Stimulated activated CD4-positive, alpha-beta T cell treated with anti-CD3 and anti-CD28 coated beads, TNF-alpha, amount 100 ng/mL, for 4 hours (primary cell): Measurements from ENCODE around the gene STX19.
A peak's percentile ranks its signal among the peaks of the same experiment; 100 is the strongest.
"Not testable (repeated sequence)": the region's sequence is repeated elsewhere in the genome, so short reads cannot be mapped to it uniquely, and the experiment has no call there.

Source experiments
- DNase-seq, 3 experiments: peaks; one replicate each; pipeline ENCODE4 v3.0.0-alpha.2; 2020; ENCODE audit warnings: low read depth in 3 of 3

Gene STX19, protein sequence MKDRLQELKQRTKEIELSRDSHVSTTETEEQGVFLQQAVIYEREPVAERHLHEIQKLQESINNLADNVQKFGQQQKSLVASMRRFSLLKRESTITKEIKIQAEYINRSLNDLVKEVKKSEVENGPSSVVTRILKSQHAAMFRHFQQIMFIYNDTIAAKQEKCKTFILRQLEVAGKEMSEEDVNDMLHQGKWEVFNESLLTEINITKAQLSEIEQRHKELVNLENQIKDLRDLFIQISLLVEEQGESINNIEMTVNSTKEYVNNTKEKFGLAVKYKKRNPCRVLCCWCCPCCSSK

DNA sequence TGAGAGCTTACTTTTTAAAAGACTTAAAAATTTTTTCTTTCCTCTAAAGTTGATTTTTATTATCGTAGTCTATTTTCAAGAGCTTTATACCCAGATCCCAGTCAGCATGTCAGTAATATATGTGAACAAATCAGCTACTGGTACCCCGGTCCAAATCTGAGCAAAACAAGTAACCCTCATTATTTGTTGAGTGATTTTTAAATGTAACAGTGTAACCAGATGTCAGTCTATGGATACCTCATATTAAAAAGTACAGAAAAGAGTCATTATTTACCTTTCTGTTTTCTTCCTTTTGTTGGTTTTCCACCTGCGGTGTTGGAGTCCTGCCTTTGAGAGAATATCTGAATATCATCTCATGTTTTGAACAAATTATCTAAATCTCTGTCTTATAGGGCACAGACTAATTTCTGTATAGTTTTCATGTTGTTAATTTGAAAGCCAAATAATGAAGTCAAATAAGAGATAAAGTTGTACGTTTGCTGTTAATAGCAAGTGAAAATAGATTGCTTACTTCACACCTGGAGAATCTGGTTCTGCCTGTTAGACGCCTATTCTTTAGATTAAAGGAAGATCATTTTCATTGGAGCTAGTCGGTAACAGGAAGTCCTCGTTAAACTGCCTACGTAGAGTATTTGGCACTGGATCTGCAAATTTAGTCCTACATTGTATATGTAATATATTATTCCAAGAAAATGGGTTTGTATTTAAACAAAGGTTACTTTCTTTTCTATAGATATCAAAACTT is at the start of gene STX19:
Gene STX19 (minus strand): TSS at position 505 of the 745 bp plus-strand sequence. CDS start 13,328 bp downstream, outside the sequence.
- no peak for DNase-seq

DNA sequence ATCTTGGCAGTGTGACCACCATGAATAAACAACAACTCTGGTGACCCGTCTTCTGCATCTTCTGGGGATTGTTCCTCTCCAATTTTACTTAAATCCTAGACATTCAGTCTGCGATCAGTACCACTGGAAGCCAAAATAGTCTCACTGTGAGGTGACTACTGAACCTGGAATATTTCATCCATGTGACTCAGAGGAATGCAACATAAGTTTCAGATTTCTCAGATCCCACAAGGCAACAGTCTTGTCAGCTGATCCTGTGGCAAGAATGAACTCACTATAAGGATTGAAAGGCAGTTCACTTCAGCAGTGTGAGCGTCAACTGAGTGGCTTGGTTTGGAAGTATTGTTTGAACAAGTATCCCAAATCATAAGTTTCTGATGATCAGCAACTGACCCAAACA is 47.7 kb upstream of the STX19 start:
- no peak for DNase-seq

DNA sequence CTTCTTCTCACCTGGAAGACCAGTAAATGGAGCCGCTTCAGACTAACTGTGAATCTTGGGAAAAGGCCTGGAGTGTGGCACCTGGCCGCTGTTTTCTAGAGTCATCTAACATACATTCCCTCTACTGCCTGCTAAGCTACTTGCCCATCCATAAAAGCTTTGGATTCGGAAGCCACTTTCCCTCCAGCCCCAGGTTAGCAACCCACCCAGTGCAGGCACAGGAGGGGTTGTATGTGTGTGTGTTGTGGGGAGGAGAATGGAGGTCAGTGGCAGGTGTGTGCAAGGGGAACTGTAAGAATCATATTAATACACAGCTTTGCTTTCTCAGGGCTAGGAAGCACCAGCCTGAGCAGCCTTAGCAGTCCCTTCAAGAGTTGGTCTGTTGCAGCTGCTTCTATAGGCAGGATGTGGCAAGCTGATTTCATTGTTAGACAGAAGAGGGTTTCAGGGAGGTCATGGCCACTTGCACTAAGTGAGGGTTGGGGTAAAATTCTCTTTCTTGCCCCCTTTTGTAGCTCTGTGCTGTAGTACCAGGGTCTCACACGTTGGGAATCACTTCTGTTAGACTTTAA is 43.4 kb upstream of the STX19 start:
- DNase-seq, result no peak

DNA sequence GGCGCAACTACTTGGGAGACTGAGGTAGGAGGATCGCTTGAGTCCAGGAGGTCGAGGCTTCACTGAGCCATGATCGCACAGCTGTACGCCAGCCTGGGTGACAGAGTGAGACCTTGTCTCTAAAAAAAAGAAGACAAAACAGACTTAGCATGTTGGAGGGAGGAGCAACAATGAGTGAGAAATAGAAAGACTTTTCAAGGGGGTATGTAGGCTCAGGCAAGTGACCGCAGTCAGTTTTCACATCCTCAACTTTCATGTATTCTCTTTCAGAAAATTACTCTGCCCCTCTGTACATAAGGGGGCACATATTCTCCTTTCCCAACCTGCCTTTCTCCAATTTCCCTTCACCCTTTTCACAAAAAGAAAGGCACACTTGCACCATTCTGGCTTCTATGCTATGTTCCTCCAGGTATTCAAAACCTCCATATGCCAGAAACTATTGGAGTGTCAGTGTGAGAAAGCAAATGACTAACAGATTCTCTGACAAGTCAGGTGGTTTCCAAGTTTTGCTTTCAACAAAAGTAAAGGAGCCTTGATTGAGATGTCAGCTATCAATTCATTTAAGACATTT is 42.0 kb upstream of the STX19 start:
- DNase-seq, result no peak

DNA sequence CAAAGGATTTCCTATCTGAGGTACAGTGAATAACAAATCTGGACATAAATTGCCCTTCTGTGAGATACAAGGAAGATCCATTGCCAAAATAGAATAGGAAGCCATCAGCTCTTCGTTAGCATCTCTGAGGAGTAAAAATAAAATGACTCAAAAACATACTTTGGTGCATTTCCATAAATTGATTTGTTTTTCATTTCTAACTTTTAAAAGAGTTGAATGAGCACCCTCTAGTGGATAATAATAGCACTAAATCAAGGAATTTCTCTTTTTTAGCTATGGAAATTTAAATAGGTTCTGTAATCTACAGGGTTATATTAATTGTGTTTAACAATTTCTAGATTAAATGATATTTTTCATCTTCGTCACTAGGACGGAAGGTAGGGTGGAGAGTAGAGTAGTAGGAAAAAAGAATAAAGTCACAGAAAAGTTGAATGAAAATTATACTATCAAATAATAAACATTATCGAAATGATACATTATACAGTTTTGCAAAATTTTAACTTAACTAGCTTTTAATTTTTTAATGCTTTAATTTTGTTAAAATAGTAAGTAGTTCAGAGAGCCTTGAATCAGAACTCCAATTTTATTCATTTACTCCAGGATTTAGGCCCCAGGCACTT is 40.9 kb upstream of the STX19 start:
- DNase-seq, result no peak

DNA sequence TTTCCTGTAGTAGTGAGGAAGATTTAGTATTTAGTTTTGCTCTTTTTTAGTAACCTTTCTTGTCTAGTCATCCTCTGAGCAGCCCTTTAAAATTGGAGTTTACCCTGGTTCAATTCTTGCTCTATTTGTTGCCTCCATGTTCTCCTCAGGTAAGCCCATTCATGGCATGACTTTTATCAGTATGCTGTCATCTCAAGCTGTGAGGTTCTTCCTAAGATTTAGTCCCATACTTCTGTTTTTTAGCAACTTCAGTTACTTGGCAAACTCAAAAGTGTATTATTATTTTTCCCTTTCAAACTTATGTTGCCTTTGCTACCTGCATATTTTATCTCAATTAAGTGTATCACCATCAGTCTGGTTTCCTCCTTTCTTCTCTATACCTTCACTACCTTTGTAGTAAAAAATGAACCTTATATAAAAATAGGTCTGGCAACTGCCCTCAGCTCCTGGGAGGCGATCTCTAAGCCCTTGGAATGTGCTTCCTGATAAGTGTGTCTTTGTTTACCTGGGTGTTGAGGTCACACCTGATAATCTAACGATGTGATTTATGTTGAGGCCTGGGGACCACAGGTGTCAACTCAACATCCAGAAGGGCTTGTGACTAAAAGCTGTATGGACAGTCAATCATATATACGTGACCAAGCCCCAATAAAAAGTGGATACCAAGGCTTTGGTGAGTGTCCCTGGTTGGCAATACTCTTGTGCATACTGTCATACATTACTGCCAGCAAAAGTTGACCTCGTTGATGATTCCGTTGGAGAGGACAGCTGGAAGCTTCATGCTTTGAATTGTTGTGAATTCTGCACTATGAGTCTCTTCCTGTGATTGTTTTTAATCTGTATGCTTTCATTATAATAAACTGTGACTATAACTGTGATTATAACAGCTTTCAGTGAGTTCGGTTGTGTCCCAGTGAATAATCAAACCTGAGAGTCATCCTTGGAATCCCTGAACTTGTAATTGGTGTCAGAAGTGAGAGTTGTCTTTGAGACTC is 38.4 kb upstream of the STX19 start:
- no peak for DNase-seq

DNA sequence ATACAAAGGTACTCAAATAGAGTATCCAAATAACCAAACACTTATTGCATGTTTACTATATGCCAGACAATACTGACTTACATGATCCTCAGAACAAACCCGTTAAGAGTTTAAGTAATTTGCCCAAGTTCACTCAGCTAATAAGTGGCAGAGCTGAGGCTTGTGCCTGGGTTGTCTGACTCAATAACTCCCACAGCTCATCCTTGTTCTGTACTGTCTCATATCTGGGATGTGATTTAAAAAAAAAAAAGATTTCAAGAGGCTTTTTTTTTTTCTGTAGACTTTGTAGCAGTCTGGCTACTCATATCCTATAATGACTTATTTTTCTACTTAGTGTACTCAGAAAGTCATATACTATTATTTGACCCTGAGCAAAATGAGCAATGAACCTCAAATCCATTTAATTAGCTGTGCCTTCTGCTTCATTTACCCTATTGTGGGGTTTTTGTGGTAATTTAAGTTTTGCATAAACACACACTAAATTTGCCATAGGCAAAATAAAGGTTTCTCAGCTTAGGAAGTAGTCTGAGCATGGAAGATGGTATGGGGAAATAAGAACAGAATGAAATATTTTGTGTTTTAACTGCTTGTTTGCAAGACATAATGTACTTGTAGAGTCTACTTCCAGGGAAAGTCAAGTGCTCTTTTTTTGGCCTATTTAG is 37.6 kb upstream of the STX19 start:
- DNase-seq, result no peak

DNA sequence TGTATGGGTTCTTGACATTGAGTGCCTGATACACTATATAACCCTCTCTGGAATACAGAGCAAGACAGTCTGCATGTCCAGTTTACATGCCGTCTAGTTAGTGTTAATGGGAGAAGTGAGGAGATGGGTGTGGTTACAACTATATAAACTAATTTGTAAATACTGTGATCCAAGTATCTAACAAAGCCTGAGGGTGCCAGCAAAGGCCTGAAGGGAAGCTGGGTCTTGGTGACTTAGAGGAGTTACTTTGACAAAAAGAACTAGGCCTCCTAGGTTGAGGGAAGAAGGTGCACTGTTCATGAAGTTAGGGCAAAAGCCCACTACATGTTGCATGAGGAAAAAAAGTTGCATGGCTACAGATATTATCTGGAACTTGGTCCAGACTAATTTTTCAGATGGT is 36.7 kb upstream of the STX19 start:
- no peak for DNase-seq

DNA sequence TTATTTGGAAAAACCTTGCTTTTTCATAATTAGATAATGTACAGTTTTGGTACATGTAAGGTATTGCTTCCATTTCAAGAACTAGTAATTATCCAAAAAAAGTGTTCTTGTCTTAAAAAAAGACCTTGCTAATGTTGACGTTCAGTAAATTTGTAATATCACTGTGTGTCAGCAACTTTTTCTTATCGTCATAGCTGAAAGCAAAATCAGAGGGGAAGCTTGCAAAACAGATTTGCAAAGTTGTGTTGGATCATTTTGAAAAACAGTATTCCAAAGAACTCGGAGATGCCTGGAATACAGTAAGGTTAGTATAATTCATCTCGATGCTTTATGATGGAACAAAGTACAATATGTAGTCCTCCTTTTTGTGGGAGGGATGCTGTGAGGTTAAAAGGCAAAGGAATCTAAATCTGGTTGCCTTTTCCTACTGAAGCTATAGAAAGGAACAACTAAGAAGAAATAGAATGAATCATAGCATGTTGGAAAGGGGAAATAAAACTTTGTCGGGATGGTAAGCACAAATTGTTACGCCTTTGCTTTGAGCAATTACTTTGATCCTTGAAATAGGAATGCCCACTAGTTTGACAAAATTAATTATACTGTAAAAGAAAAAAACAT is 36.0 kb upstream of the STX19 start:
- no peak for DNase-seq

DNA sequence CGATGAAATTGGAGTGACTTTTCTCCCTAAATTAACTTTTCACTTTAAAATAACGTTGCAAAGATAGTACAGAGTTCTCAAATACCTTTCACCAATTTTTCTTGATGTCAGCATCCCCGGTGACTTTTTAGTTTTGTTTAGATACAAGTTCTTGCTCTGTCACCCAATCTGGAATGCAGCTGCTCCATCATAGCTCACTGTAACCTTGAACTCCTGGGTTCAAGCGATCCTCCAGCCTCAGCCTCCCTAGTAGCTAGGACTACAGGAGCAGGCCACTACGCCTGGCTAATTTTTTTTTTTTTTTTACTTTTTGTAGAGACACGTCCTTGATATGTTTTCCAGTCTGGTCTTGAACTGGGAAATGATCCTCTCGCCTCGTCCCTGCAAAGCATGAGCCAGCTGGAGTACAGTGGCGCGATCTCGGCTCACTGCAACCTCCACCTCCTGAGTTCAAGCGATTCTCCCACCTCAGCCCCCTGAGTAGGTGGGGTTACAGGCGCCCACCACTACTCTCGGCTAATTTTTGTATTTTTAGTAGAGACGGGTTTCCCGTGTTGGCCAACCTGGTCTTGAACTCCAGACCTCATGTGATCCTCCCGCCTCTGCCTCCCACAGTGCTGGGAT is 35.2 kb upstream of the STX19 start:
- DNase-seq, result no peak

DNA sequence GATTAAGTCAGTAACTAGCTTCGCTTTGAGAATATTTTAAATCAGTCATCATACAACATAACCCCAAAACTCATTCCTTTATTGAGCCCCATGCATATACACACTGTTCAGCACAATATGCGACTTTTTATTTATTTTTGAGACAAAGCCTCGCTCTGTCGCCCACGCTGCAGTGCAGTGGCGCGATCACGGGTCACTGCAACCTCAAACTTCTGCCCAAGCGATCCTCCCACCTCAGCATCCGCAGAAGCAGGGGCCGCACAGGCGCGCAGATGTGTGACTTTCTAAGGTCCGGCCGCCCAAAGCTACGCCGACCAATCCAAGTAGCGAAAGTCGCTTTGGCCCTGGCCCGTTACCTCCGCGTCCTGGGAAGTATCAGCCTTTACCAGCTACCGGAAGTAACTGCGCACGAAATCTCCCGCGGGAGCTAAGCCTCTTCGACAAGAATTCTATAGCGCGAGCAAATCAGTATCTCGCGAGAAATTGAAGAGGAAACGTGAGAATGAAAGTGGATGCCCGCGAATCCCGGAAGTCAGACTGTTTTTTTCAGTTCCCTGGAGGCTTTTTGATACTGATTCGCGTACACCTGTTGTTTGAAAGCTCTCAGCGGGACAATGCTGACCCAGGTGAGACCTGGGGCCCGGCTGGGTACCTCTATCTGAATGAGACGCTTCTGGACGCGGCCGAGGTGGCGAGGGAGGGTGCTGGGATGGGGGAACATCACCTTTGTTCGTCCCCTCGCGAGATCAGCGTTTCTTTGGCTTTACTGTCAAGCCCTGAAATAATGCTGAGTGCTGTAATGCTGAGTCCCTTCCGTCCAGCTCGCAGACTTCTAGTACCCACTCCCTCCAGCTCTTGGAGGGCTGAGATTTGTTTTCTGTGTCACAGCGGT is 34.4 kb upstream of the STX19 start, which contains the start of the genes DHFR2 and NSUN3:
Gene DHFR2 (minus strand): TSS at position 404 of the 892 bp plus-strand sequence. CDS start 1,405 bp downstream, outside the sequence.
Gene NSUN3 (plus strand): TSS at position 549 of the 892 bp plus-strand sequence. CDS start 66 bp downstream, at position 615.
- DNase-seq, result peak; percentile 57 to 68 (median 66)

DNA sequence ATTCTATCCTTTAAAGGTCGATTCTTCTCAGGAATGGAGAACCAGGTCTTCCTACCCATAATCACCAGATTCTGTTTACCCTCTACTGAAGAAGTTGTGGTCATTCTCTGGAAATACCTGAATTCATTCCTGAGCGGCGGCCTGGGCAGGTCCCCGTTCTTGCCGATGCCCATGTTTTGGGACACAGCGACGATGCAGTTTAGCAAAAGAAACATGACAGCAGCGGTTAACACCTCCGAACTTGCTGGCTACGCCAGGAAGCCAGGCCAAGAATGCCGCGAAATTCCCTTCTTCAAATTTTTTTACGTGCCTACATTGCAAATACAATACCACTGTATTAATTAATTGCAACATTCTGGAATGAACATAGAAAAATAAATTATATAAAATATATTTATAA is 32.9 kb upstream of the STX19 start:
- DNase-seq, result no peak

DNA sequence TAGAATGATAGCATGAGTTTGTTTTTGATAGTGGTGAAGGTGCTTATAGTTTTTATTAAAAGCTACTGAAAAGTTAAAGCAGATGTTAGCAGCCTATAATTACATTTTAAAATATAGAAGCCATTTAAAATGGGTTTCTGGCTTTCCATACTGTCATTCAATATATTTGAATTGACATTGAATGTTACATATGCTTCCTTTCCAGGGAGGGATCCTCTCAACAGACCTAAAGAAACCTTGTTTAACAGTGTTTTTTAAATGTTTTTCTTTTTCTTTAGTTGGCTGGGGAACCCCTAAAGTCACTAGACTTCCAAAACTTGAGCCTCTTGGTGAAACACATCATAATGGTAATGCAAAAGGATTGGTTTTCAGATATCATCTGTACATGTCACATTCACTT is 22.1 kb upstream of the STX19 start:
- DNase-seq, result no peak

DNA sequence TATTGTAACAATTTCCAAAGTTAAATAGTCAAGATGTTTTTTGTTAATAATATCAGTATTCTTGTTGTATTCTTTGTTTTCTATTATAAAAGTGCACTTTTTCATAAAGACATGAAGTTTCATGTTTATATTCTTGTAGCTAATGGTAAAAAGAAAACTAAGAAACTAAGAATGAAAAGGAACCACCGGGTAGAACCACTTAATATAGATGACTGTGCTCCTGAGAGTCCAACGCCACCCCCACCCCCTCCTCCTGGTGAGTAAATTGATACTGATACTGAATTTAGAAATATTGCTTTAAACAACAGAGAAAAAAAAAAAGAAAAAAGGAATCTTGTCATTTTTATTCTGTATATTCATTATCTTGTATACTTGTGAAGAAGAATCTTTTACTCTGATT is 20.9 kb upstream of the STX19 start:
- DNase-seq, result no peak

DNA sequence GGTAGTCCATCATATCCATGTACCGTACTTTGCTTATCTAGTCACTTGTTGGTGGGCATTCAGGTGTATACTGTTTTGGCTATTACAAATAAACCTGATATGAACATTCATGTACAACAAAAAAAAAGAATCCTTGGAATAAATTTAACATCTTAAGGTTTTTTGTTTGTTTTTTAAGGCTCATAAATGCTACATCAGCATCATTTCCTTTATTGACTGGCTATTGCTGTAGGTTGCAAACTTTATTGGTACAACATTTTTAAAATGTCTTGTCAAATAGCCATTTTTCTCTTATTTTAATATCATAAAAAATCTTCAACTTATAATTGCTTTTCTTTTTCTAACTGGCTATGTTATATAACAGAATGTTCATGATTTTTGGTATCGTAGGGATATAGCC is 18.1 kb upstream of the STX19 start:
- DNase-seq, result no peak

DNA sequence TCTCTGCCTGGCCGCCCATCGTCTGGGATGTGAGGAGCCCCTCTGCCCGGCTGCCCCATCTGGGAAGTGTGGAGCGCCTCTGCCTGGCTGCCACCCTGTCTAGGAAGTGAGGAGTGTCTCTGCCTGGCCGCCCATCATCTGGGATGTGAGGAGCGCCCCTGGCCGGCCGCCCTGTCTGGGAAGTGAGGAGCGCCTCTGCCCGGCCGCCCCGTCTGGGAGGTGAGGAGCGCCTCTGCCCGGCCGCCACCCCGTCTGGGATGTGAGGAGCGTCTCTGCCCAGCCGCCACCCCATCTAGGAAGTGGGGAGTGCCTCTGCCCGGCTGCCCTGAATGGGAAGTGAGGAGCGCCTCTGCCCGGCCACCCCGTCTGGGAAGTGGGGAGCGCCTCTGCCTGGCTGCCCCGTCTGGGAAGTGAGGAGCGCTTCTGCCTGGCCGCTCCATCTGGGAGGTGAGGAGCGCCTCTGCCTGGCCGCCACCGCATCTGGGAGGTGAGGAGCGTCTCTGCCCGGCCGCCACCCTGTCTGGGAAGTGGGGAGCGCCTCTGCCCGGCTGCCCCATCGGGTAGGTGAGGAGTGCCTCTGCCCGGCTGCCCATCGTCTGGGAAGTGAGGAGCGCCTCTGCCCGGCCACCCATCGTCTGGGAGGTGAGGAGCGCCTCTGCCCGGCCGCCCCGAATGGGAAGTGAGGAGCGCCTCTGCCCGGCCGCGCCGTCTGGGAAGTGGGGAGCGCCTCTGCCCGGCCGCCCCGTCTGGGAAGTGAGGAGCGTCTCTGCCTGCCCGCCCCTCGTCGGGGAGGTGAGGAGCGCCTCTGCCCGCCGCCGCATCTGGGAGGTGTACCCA is 15.9 kb upstream of the STX19 start:
- DNase-seq, result not testable (repeated sequence)

DNA sequence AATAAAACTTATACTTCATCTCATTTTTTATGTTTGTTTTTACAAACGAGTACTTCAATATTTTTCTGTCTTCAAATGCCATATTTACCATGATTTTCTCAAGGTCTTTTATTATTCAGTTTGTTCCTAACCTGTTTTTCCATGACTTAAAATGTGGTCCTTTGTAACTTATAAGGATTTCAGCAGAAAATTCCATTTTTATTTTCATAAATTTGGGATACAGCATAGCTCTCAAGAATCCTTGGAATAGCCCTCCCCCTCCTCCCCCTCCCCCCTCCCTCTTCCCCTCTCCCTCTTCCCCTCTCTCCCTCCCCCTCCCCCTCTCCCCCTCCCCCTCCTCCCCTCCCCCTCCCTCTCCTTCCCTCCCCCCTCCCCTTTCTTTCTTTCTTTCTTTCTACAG is 14.9 kb upstream of the STX19 start:
- DNase-seq, result no peak
